Kidney (tissue), 14 donors: ENCODE measurements around the gene PCNT. TPM values are rescaled to one million over a fixed set of nuclear protein-coding genes. Genes with fewer than 3 reads are reported as not detected.

ENCODE experiments used
- DNase-seq, 5 donors: peaks; one replicate each; pipeline ENCODE4 v3.0.0-alpha.2; 2013 to 2020
- FAIRE-seq: peaks from 2 replicates; lab custom pipeline; 2012; peaks lifted over from hg19 to GRCh38; lab: Jason Lieb, UNC
- H3K27ac ChIP-seq, 2 donors: one replicate each; pipeline ENCODE4 v1.7.0; 2013; ENCODE audit warnings: low read depth in 2 of 2, low read length in 2 of 2, inconsistent platforms in 1 of 2
- H3K27me3 ChIP-seq: one replicate; pipeline ENCODE4 v1.7.1; 2013; ENCODE audit warnings: low read length, inconsistent platforms; ENCODE audit not compliant: control insufficient read depth, insufficient read depth
- H3K36me3 ChIP-seq, 3 donors: one replicate each; pipeline versions ENCODE4 v1.7.0 to v1.7.1; 2013; ENCODE audit warnings: low read length in 3 of 3, control low read depth in 1 of 3, inconsistent platforms in 1 of 3; ENCODE audit not compliant: insufficient read depth in 3 of 3, control insufficient read depth in 2 of 3
- H3K4me1 ChIP-seq, 3 donors: one replicate each; pipeline versions ENCODE4 v1.7.0 to v1.7.1; 2013; ENCODE audit warnings: low read length in 3 of 3, inconsistent platforms in 1 of 3, low read depth in 1 of 3; ENCODE audit not compliant: control insufficient read depth in 2 of 3, insufficient read depth in 2 of 3
- H3K4me3 ChIP-seq, 3 donors: one replicate each; pipeline versions ENCODE4 v1.7.0 to v1.8.1; 2013; ENCODE audit warnings: low read length in 3 of 3, control low read depth in 1 of 3, inconsistent platforms in 1 of 3
- H3K9ac ChIP-seq, 3 donors: one replicate each; pipeline versions ENCODE4 v1.7.0 to v1.7.1; 2013; ENCODE audit warnings: low read length in 3 of 3, control low read depth in 1 of 3, inconsistent platforms in 1 of 3
- H3K9me3 ChIP-seq, 3 donors: one replicate each; pipeline versions ENCODE4 v1.7.0 to v1.7.1; 2013; ENCODE audit warnings: low read length in 3 of 3, control low read depth in 1 of 3, inconsistent platforms in 1 of 3; ENCODE audit not compliant: control insufficient read depth in 2 of 3, insufficient read depth in 1 of 3
- intact Hi-C: fragments of 100-400 bp; cut with DNase I; formaldehyde crosslinking; loops from one replicate; pipeline ENCODE4 v1.11.1; 2022
- polyA plus RNA-seq: library from polyadenylated mRNA; stranded (reverse); fragments of 350-450 nt; fragmentation: Illumina TruSeq; extraction: RNeasy Lipid Tissue Mini Kit (QIAGEN cat#74804); gene quantifications from one replicate; pipeline ENCODE4 v1.2.3, GENCODE V29; 2014; ENCODE audit warnings: low read depth, low replicate concordance; ENCODE audit not compliant: insufficient read depth
- total RNA-seq: library from RNA; stranded (reverse); fragmentation: NEBNext Ultra II Directional; extraction: Animal tissue kit (Norgen Biotek cat#: 25700); gene quantifications from one replicate; pipeline ENCODE4 v1.2.1, GENCODE V29; 2021
- TF ChIP-seq, protein P1 (sequence below): IDR thresholded peaks from 3 replicates; pipeline ENCODE4 v1.5.1; 2012; ENCODE audit warnings: mild to moderate bottlenecking, moderate library complexity, borderline replicate concordance; ENCODE audit not compliant: insufficient read depth; ENCODE audit errors: extremely low read depth
- donor health status: control.
- donor health status: control.
- donor health status: control.
- donor health status: control.
- donor health status: control.
- donor health status: DM: yes; HTN: yes; CAD: no.
- donor health status: Normal renal cell carcinoma (clear cell type).

Gene PCNT
- total and polyA plus RNA-seq, 2 donors from 2014 or later: 4.2 to 26.1 TPM

DNA sequence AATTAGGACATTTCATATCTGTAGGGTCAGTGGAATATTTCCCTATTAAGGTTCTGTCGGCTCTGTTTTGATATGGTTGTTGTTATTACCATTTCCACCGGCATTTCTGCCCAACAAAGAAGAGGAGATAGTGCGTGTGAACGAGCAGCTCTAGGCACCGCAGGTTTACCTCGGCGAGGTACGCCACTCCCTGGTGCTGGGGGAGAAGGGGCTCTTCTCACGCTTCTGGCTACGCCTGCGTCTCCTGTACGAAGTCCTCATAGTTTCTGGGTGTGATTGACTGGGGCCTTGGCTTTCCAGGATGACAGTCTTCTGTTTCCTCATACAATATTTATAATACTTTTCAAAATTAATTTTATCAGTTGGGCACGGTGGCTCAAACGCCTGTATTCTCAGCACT is 80.3 kb downstream of the PCNT start:
- no peak overlapping the region for H3K4me3 ChIP-seq
- no peak overlapping the region for H3K9ac ChIP-seq
- no peaks in the 10 kb centered on the region for H3K4me1 ChIP-seq
- intact Hi-C loops: no loop called here
- peaks cover 0 to 11% (median 11%) of the 10 kb centered on the region in 3 donors for H3K36me3 ChIP-seq
- TF ChIP-seq, protein P1, sequence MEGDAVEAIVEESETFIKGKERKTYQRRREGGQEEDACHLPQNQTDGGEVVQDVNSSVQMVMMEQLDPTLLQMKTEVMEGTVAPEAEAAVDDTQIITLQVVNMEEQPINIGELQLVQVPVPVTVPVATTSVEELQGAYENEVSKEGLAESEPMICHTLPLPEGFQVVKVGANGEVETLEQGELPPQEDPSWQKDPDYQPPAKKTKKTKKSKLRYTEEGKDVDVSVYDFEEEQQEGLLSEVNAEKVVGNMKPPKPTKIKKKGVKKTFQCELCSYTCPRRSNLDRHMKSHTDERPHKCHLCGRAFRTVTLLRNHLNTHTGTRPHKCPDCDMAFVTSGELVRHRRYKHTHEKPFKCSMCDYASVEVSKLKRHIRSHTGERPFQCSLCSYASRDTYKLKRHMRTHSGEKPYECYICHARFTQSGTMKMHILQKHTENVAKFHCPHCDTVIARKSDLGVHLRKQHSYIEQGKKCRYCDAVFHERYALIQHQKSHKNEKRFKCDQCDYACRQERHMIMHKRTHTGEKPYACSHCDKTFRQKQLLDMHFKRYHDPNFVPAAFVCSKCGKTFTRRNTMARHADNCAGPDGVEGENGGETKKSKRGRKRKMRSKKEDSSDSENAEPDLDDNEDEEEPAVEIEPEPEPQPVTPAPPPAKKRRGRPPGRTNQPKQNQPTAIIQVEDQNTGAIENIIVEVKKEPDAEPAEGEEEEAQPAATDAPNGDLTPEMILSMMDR: no peak
- no peak for FAIRE-seq
- no peaks in the 10 kb centered on the region for H3K9me3 ChIP-seq
- no peaks in the 10 kb centered on the region for H3K27me3 ChIP-seq
- H3K27ac ChIP-seq: no peak overlapping the region
- DNase-seq: peak in 1 of 5 donors; percentile 32

DNA sequence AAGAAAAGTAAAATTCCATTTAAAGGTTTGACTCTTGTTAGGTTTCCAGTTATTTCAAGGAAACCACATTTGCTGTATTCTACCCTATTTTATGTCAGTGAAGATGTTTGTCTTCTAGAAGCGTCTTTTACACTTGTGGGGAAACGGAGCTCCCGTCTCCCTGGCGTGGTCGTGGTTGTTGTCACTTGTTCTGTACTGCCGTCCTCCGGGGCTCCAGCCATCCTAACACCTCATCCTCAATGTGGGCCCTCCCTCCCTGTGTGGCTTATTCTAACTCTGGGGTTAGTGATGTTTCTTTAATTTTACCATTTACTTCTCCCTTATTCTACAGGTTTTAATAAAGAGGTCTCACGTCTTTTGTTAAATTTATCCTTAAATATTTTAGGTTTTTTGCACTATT is 82.0 kb downstream of the PCNT start:
- Histone ChIP-seq H3K4me3 (no peak overlapping the region), H3K27ac (no peak overlapping the region), H3K27me3 (no peaks in the 10 kb centered on the region), H3K36me3 (peaks cover 0 to 14% (median 8%) of the 10 kb centered on the region in 3 donors), H3K4me1 (no peaks in the 10 kb centered on the region), H3K9ac (no peak overlapping the region), H3K9me3 (no peaks in the 10 kb centered on the region)
- FAIRE-seq (no peak), DNase-seq (peak in 1 of 5 donors; percentile 14)
- intact Hi-C loops: no loop called here
- TF ChIP-seq, protein P1: no peak

DNA sequence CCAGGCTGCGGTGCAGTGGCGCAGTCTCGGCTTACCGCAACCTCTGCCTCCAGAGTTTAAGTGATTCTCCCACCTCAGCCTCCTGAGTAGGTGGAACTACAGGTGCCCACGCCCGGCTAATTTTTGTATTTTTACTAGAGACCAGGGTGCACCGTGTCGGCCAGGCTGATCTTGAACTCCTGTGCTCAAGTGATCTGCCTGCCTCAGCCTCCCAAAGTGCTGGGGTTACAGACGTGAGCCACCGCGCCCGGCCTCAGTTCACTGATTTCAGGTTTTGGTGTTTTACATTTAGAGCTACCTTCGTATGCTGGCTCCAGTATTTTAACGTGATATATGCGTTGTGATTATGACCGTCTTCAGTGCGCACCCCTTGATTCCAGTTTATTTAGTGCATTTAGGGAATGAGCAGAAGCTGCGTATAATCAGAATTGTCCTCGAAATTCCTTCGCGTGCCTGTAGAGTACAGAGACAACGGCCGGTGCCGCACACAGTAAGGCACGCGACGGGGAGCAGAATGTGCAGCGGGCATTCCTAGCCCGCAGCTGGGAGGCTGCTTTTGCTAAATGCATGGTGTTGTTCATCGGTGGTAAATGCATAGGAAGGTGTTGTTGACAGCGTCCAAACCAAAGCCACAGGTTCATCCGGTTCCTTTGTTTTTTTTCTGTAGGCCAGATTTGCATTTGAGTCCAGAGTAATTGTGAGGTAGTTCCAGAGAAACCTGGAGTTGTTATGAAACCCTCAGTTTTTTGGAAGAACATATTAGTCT is 85.9 kb downstream of the PCNT start:
- no peaks in the 10 kb centered on the region for H3K9me3 ChIP-seq
- intact Hi-C loops: no loop called here
- no peak overlapping the region for H3K9ac ChIP-seq
- H3K27ac ChIP-seq: no peak overlapping the region
- FAIRE-seq: no peak
- H3K27me3 ChIP-seq: no peaks in the 10 kb centered on the region
- peak in 1 of 5 donors; percentile 23 for DNase-seq
- TF ChIP-seq, protein P1: no peak
- H3K4me3 ChIP-seq: no peak overlapping the region
- H3K36me3 ChIP-seq: peaks cover 0 to 11% (median 3%) of the 10 kb centered on the region in 3 donors
- H3K4me1 ChIP-seq: no peaks in the 10 kb centered on the region
